ENCODE measurements around the gene CTXN1. TPM values are rescaled to one million over a fixed set of nuclear protein-coding genes. Genes with fewer than 3 reads are reported as not detected.

Gene CTXN1
- total and polyA plus RNA-seq, 2 of the 4 experiments (the other 2 are of a cell fraction), result 0.36 to 7.4 TPM

- ChIA-PET POLR2A (ENCODE audit: unreplicated experiment) (interaction anchor here (0.7 kb wide), 1 partner anchor 1652 kb away, joined by 4 read pairs; no protein-coding TSS in a partner anchor), CTCF (no interaction called here)
- BruUV-seq (replicated peaks), result no TSS peak
- no peak for TF ChIP-seq RFX5 (IDR thresholded peaks at IDR 0.05; ENCODE audit: low read depth, low read length)
- TF ChIP-seq MAFK (IDR thresholded peaks at IDR 0.05; ENCODE audit: low read depth, low read length), result no peak
- TF ChIP-seq POLR2A (IDR thresholded peaks at IDR 0.05; ENCODE audit: low read depth, low read length), result no peak
- no peak for TF ChIP-seq BHLHE40 (IDR thresholded peaks at IDR 0.05; ENCODE audit: low read depth, low read length)
- no peak for TF ChIP-seq CHD1 (IDR thresholded peaks at IDR 0.05; ENCODE audit: low read depth, low read length)
- TF ChIP-seq CTCF (conservative IDR thresholded peaks at IDR 0.05; ENCODE audit: low read depth, low read length), result no peak
- TF ChIP-seq MAZ (IDR thresholded peaks at IDR 0.05; ENCODE audit: borderline replicate concordance, low read depth, low read length), result no peak
- no peak for TF ChIP-seq RCOR1 (IDR thresholded peaks at IDR 0.05; ENCODE audit: insufficient replicate concordance, low read length)
- no peak for TF ChIP-seq USF2 (IDR thresholded peaks at IDR 0.05; ENCODE audit: low read depth, low read length)
- no peak for TF ChIP-seq MXI1 (IDR thresholded peaks at IDR 0.05; ENCODE audit: borderline replicate concordance, low read depth, low read length)
- TF ChIP-seq NFE2L2 (IDR thresholded peaks at IDR 0.05; ENCODE audit: low read depth, low read length), result no peak
- no peak for TF ChIP-seq CEBPB (IDR thresholded peaks at IDR 0.05; ENCODE audit: low read depth, low read length)
- no peak for TF ChIP-seq SMC3 (IDR thresholded peaks at IDR 0.05; ENCODE audit: low read depth, low read length)
- intact Hi-C loops (cut with micrococcal nuclease) (no loop called here), in situ Hi-C loops (cut with MboI; ENCODE audit: low sequenced_read_pairs) (no loop called here), dilution Hi-C loops (cut with HindIII; ENCODE audit: low sequenced_read_pairs, unreplicated experiment) (no loop called here)
- no peak overlapping the region for H2BK15ac ChIP-seq (ENCODE audit: low read depth, low read length)
- no peak overlapping the region for H3K4me2 ChIP-seq (ENCODE audit: low read depth, low read length)
- no peak overlapping the region for H3K14ac ChIP-seq (replicated peaks; ENCODE audit: low read depth, low read length)
- no peak overlapping the region for H2BK5ac ChIP-seq (ENCODE audit: low read depth, low read length, poor library complexity, severe bottlenecking)
- no peaks in the 10 kb centered on the region for H3K9me1 ChIP-seq (ENCODE audit: insufficient read depth, low read length)
- no peak overlapping the region for H4K91ac ChIP-seq (ENCODE audit: insufficient read depth, low read depth, low read length)
- peaks cover 0 to 3% of the 10 kb centered on the region in 2 experiments; a peak in 1 of 4 replicates for H3K79me1 ChIP-seq (ENCODE audit: low read depth in 1 of 2, low read length in 2 of 2)
- H2BK120ac ChIP-seq (ENCODE audit: low read depth, low read length), result no peak overlapping the region
- no peak overlapping the region for H2AK5ac ChIP-seq (ENCODE audit: low read depth, low read length)
- no peak overlapping the region for H3K4ac ChIP-seq (ENCODE audit: low read depth, low read length)
- H2AFZ ChIP-seq (replicated peaks; ENCODE audit: low read length, poor library complexity), result no peak overlapping the region
- no peak overlapping the region for H3K18ac ChIP-seq (ENCODE audit: low read depth, low read length)
- no peaks in the 10 kb centered on the region for H3K9me3 ChIP-seq (ENCODE audit: control insufficient read depth, insufficient read depth, low read length)
- H3K9ac ChIP-seq (ENCODE audit: low read depth, low read length), result no peak overlapping the region
- no peak overlapping the region for H3K27ac ChIP-seq (ENCODE audit: insufficient read depth, low read length)
- no peak overlapping the region for H3K23ac ChIP-seq (ENCODE audit: low read depth, low read length)
- H3K4me3 ChIP-seq (ENCODE audit: insufficient read depth, low read depth, low read length), result no peak overlapping the region
- no peaks in the 10 kb centered on the region for H3K27me3 ChIP-seq (ENCODE audit: control insufficient read depth, insufficient read depth, low read length)
- 70% methylated on average over 2 of the region's 6 CpGs; no CpG with 5 or more reads in 1 of the 2 experiments for WGBS, 2 experiments (ENCODE audit: extremely low coverage in 2 of 2, insufficient read length in 1 of 2)
- no peak overlapping the region for H3K56ac ChIP-seq (ENCODE audit: extremely low read depth, insufficient read depth, low read length)
- DNase-seq, result no peak
- H3K36me3 ChIP-seq (ENCODE audit: control insufficient read depth, insufficient read depth, low read length), result peaks cover 34% of the 10 kb centered on the region
- H2AK9ac ChIP-seq (replicated peaks; ENCODE audit: low read depth, low read length, poor library complexity), result no peak overlapping the region
- no peak overlapping the region for H2BK20ac ChIP-seq (ENCODE audit: low read depth, low read length)
- no peak overlapping the region for H4K5ac ChIP-seq (ENCODE audit: low read depth, low read length)
- H4K20me1 ChIP-seq (ENCODE audit: insufficient read depth, low read length), result peaks cover 7% of the 10 kb centered on the region
- no peak for ATAC-seq (ENCODE audit: low read depth)
- no peaks in the 10 kb centered on the region for H3K4me1 ChIP-seq (ENCODE audit: control insufficient read depth, insufficient read depth, low read length)
- H4K8ac ChIP-seq (ENCODE audit: low read depth in 2 of 2, low read length in 2 of 2), result no peak overlapping the region
Observed at GRCh38 chr19:7959211-7959610, 33.3 kb upstream of the CTXN1 start.

Data from IMR-90 (cell line).